Activated CD8-positive, alpha-beta memory T cell treated with anti-CD3 and anti-CD28 coated beads for 24 hours (primary cell): ENCODE data around the gene SMIM12.
"Not testable (repeated sequence)": the region's sequence is repeated elsewhere in the genome, so short reads cannot be mapped to it uniquely, and the experiment has no call there.

ENCODE experiments used
- DNase-seq: peaks from one replicate; pipeline ENCODE4 v3.0.0-alpha.2; 2020

SMIM12 gene

GRCh38 chr1:34842952-34843371 is 16.6 kb downstream of the SMIM12 start:
- no peak for DNase-seq

GRCh38 chr1:34842073-34842472 is 17.5 kb downstream of the SMIM12 start:
- peak; percentile 19 for DNase-seq

- peak; percentile 32 for DNase-seq
These were observed 19.1 kb downstream of the SMIM12 start for GRCh38 chr1:34840426-34840825.

GRCh38 chr1:34839526-34840305 is 19.8 kb downstream of the SMIM12 start:
- peak; percentile 32 for DNase-seq

- DNase-seq: no peak
These were observed 25.8 kb downstream of the SMIM12 start for GRCh38 chr1:34833711-34834110.

- DNase-seq: peak; percentile 42
These were observed 27.8 kb downstream of the SMIM12 start for GRCh38 chr1:34831721-34832246.

- DNase-seq: no peak
These were observed 30.3 kb downstream of the SMIM12 start for GRCh38 chr1:34829250-34829649.

- DNase-seq: no peak
These were observed 30.9 kb downstream of the SMIM12 start for GRCh38 chr1:34828611-34829010.

GRCh38 chr1:34827341-34827941 is 32.1 kb downstream of the SMIM12 start:
- no peak for DNase-seq

- no peak for DNase-seq
These were observed 34.0 kb downstream of the SMIM12 start for GRCh38 chr1:34825455-34826091.

GRCh38 chr1:34824817-34825454 is 34.6 kb downstream of the SMIM12 start:
- DNase-seq: no peak

- DNase-seq: no peak
These were observed 37.3 kb downstream of the SMIM12 start for GRCh38 chr1:34822202-34822601.

GRCh38 chr1:34818862-34819261 is 40.7 kb downstream of the SMIM12 start:
- DNase-seq: not testable (repeated sequence)

- no peak for DNase-seq
These were observed 42.8 kb downstream of the SMIM12 start for GRCh38 chr1:34816778-34817177.

- DNase-seq: no peak
These were observed 43.2 kb downstream of the SMIM12 start for GRCh38 chr1:34816332-34816731.

- DNase-seq: not testable (repeated sequence)
These were observed 48.8 kb downstream of the SMIM12 start for GRCh38 chr1:34810781-34811180.

- DNase-seq: no peak
These were observed 51.3 kb downstream of the SMIM12 start for GRCh38 chr1:34808051-34808810.

- no peak for DNase-seq
These were observed 53.2 kb downstream of the SMIM12 start for GRCh38 chr1:34806396-34806795.

GRCh38 chr1:34803770-34804169 is 55.8 kb downstream of the SMIM12 start:
- DNase-seq: no peak
